ENCODE measurements around the gene ARHGAP35. TPM values are rescaled to one million over a fixed set of nuclear protein-coding genes. Genes with fewer than 3 reads are reported as not detected.
"Not testable (repeated sequence)": the region's sequence is repeated elsewhere in the genome, so short reads cannot be mapped to it uniquely, and the experiment has no call there.

The ARHGAP35 gene
- total and polyA plus RNA-seq, 10 of the 15 experiments (the other 5 are each of a cell fraction or from before 2014, with no cell fraction given): 0.85 to 29.9 (median 11.5) TPM

GRCh38 chr19:46854698-46855097 is 6.1 kb upstream of the ARHGAP35 start:
- CTCF ChIA-PET: interaction anchor here (0.6 to 6.8 kb wide), 2 partner anchors 137 to 276 kb away, joined by 3 to 53 read pairs; partner anchors contain the start of gene SAE1
- FAIRE-seq; H4K20me1 ChIP-seq (ENCODE audit: control insufficient read depth, insufficient read depth); in situ Hi-C loops (cut with MboI); H3K36me3 ChIP-seq (ENCODE audit: control insufficient read depth in 2 of 2, insufficient read depth in 2 of 2, low read length in 1 of 2); H3K79me2 ChIP-seq (ENCODE audit: control insufficient read depth, insufficient read depth, low read length); H3K27me3 ChIP-seq (replicated peaks in 1 of 2; ENCODE audit: control insufficient read depth in 2 of 2, insufficient read depth in 2 of 2, low read length in 1 of 2); DNase-seq (ENCODE audit: low read depth, low spot score); H3K9ac ChIP-seq (ENCODE audit: control insufficient read depth, insufficient read depth, low read length); H3K9me3 ChIP-seq (replicated peaks; ENCODE audit: control insufficient read depth, insufficient read depth, low read length); H2AFZ ChIP-seq (ENCODE audit: control insufficient read depth, low read depth, low read length); POLR2A ChIA-PET; ATAC-seq; H3K27ac ChIP-seq (ENCODE audit: control insufficient read depth, insufficient read depth); H3K4me2 ChIP-seq (ENCODE audit: control insufficient read depth, insufficient read depth); RAD21 ChIA-PET (ENCODE audit: unreplicated experiment); BruUV-seq (replicated peaks); H3K4me3 ChIP-seq: not testable (repeated sequence)
- WGBS (ENCODE audit: insufficient coverage, insufficient replicate concordance, low lambda C conversion rate, missing lambda C conversion rate): 54% methylated on average over 13 of the region's 13 CpGs
- peaks cover 11% of the 10 kb centered on the region; the same call in 1 of the 2 replicates for H3K4me1 ChIP-seq (ENCODE audit: control insufficient read depth, insufficient read depth, low read length)
- SMC1A ChIA-PET (ENCODE audit: uncharacterized antibody, unreplicated experiment): interaction anchor here (3.8 kb wide), 1 partner anchor 137 kb away, joined by 33 read pairs; no protein-coding TSS in a partner anchor
- intact Hi-C loops (cut with micrococcal nuclease; ENCODE audit: unreplicated experiment): loop anchor here (10.0 kb wide), 1 partner anchor 260 kb away; the partner anchor contains the start of gene ZC3H4

- H3K79me2 ChIP-seq (ENCODE audit: control insufficient read depth, insufficient read depth, low read length): peaks cover 5% of the 10 kb centered on the region
- DNase-seq (ENCODE audit: low read depth, low spot score) (peak; percentile 45), ATAC-seq (peak; percentile 77), FAIRE-seq (peak; percentile 78)
- H3K27me3 ChIP-seq (replicated peaks in 1 of 2; ENCODE audit: control insufficient read depth in 2 of 2, insufficient read depth in 2 of 2, low read length in 1 of 2): no peaks in the 10 kb centered on the region
- in situ Hi-C loops (cut with MboI) (no loop called here), intact Hi-C loops (cut with micrococcal nuclease; ENCODE audit: unreplicated experiment) (loop anchor here (1.0 to 10.0 kb wide), 2 partner anchors 135 to 258 kb away; partner anchors contain the start of gene ZC3H4)
- no peak overlapping the region for H3K27ac ChIP-seq (ENCODE audit: control insufficient read depth, insufficient read depth)
- peak overlapping the region; percentile 86 for H2AFZ ChIP-seq (ENCODE audit: control insufficient read depth, low read depth, low read length)
- no peaks in the 10 kb centered on the region for H3K36me3 ChIP-seq (ENCODE audit: control insufficient read depth in 2 of 2, insufficient read depth in 2 of 2, low read length in 1 of 2)
- H3K9me3 ChIP-seq (replicated peaks; ENCODE audit: control insufficient read depth, insufficient read depth, low read length): no peaks in the 10 kb centered on the region
- 14% methylated on average over 41 of the region's 41 CpGs for WGBS (ENCODE audit: insufficient coverage, insufficient replicate concordance, low lambda C conversion rate, missing lambda C conversion rate)
- RAD21 ChIA-PET (ENCODE audit: unreplicated experiment): interaction anchor here (0.7 to 3.0 kb wide), 8 partner anchors 12 to 170 kb away, joined by 3 to 14 read pairs (median 3); no protein-coding TSS in a partner anchor
- peaks cover 12% of the 10 kb centered on the region; the same call in 1 of the 2 replicates for H3K4me1 ChIP-seq (ENCODE audit: control insufficient read depth, insufficient read depth, low read length)
- POLR2A ChIA-PET: interaction anchor here (0.6 to 1.3 kb wide), 3 partner anchors 12 to 136 kb away, joined by 3 to 7 read pairs (median 3); no protein-coding TSS in a partner anchor
- SMC1A ChIA-PET (ENCODE audit: uncharacterized antibody, unreplicated experiment): interaction anchor here (0.7 to 3.8 kb wide), 6 partner anchors 12 to 269 kb away, joined by 3 to 33 read pairs (median 6); no protein-coding TSS in a partner anchor
- peak overlapping the region; percentile 51; the same call in 1 of the 2 replicates for H3K4me3 ChIP-seq
- peak overlapping the region; percentile 88 for H3K4me2 ChIP-seq (ENCODE audit: control insufficient read depth, insufficient read depth)
- no peaks in the 10 kb centered on the region for H4K20me1 ChIP-seq (ENCODE audit: control insufficient read depth, insufficient read depth)
- no TSS peak for BruUV-seq (replicated peaks)
- CTCF ChIA-PET: interaction anchor here (0.6 to 6.8 kb wide), 15 partner anchors 10 to 1122 kb away, joined by 3 to 53 read pairs (median 4); no protein-coding TSS in a partner anchor
- H3K9ac ChIP-seq (ENCODE audit: control insufficient read depth, insufficient read depth, low read length): no peak overlapping the region; the same call in 1 of the 2 replicates
- peak; percentile 20; the same call in 1 of the 2 replicates for TF ChIP-seq IKZF1 (conservative IDR thresholded peaks at IDR 0.05)
- no peak for TF ChIP-seq STAT3 (IDR thresholded peaks at IDR 0.05; ENCODE audit: low read depth, low read length)
- TF ChIP-seq, protein P1, sequence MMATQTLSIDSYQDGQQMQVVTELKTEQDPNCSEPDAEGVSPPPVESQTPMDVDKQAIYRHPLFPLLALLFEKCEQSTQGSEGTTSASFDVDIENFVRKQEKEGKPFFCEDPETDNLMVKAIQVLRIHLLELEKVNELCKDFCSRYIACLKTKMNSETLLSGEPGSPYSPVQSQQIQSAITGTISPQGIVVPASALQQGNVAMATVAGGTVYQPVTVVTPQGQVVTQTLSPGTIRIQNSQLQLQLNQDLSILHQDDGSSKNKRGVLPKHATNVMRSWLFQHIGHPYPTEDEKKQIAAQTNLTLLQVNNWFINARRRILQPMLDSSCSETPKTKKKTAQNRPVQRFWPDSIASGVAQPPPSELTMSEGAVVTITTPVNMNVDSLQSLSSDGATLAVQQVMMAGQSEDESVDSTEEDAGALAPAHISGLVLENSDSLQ (IDR thresholded peaks at IDR 0.05): peak; percentile 53; the same call in 1 of the 2 replicates
- TF ChIP-seq TAF1 (IDR thresholded peaks at IDR 0.05; ENCODE audit: borderline replicate concordance, low read depth, low read length): no peak
- TF ChIP-seq SMARCA5 (IDR thresholded peaks at IDR 0.05): 0 out of 2 replicates have a peak, but pooled peaks have one; percentile 47
- peak; percentile 81 for TF ChIP-seq NFYB (IDR thresholded peaks at IDR 0.05; ENCODE audit: insufficient read depth, low read depth, low read length)
- TF ChIP-seq RAD21 (IDR thresholded peaks at IDR 0.05; ENCODE audit: insufficient read depth, low read depth, low read length): peak; percentile 94
- TF ChIP-seq NKRF (conservative IDR thresholded peaks at IDR 0.05): 0 out of 2 replicates have a peak, but pooled peaks have one; percentile 52
- peak; percentile 53; the same call in 1 of the 2 replicates for TF ChIP-seq CREM (IDR thresholded peaks at IDR 0.05; ENCODE audit: low read depth)
- TF ChIP-seq SP1 (IDR thresholded peaks at IDR 0.05; ENCODE audit: low read depth, low read length): peak; percentile 80
- peak; percentile 74; the same call in 1 of the 2 replicates for TF ChIP-seq SMC3 (IDR thresholded peaks at IDR 0.05; ENCODE audit: borderline replicate concordance, low read length)
Measured at GRCh38 chr19:46856062-46857022, 4.5 kb upstream of the ARHGAP35 start.

Measured in GM12878 (cell line).